SHP77 treated with DMSO at 0.1 percent for 48 hours (cell line): ENCODE data around the gene PRDM1.

Experiments
- DNase-seq: peaks from one replicate; lab custom pipeline; 2025; lab: John Stamatoyannopoulos, UW

PRDM1 gene

DNA sequence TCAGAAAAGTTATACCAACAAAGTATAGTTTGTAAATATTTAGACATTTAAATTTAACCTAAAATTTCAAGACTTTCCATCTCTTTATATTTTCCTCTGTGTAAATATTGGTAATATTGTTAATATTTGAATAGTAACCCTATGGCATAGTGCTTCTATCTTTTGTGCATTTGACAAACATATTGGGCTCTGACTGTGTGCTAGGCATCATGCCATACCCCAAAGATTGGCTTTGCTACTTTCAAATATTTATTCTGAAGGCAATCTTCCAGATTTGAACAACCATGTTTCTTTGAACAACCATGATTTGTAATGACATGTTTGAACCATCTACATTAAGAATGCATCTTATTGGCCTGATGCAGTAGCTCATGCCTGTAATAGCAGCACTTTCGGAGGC lies 15.5 kb upstream of the PRDM1 start:
- DNase-seq = no peak

DNA sequence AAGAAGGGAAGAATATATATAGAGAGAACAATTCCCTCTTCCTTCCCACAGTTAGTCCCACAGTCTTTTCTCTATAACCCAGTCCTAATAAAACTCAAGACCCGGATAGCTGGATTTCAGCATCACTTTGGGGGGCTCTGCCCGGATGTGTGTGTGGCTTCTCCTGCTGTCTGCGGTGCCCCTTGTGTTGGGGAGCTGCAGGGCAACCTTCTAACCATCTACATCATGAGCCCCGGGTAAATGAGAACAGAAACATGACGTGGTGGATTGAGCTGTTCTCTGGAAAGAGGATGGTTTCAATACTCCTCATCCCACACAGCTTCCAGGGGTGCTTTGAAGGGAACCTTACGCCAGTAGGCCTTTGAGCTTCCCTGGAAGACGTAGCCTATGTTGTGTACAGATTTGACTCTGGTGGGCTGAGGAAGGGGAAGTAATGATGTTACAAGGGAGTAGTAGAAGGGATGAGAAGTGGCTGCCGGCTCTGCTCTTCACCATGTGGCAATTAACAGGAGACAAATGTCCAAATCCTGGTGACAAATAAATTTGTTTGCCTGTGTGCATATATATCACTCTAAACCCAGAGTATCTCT lies 13.5 kb upstream of the PRDM1 start:
- no peak for DNase-seq

DNA sequence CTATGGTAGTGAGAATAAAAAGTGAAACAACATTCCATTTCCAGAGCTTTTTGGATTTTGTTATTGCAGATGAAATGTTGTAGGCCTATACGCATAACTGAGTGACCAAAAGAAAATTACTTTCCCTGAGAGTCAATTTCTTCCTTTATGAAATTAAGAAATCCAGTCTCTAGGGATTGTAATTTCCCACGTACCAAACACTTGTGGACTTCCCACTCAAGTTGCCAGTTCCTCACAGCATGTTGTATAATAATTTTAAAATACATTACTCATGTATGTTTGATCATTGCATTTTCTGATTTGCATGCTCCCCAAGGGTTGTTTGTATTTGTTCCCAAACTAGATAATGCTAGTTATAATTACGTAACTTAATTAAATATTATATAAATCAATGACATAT lies 12.0 kb upstream of the PRDM1 start:
- no peak for DNase-seq

DNA sequence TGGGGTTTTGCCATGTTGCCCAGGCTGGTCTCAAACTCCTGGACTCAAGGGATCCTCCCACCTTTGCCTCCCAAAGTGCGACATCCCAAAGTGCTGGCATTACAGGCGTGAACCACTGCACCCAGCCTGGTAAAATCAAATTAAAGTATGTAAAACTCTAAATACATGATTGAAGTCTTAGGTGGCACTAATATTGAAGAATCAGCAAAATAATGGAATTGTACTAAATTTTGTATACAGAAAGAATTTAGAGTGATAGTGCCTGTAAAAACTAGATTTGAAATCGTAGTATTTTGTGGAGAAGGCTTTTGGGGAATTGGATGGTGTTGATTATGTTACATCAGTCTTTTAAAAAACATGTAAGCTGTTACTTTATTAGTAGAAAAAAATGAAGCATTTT lies 10.0 kb upstream of the PRDM1 start:
- no peak for DNase-seq

DNA sequence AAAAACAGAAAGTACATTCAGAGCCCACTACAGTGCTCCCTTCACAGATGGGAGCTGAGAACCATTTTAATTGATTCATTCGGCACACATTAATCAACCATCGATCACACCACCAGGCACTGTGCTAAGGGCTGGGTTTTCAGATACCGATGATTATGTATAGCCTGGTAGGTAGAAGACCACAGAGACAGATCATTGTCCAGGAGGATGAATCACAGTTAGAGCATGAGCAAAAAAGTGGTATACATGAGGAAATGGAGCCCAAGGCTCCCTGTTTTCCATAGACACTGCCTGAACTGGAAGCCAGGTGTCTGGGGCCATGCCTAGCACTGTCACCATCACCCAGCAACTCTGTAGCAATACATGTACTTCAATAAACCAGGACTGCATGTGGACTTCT lies 9.0 kb upstream of the PRDM1 start:
- DNase-seq = no peak

DNA sequence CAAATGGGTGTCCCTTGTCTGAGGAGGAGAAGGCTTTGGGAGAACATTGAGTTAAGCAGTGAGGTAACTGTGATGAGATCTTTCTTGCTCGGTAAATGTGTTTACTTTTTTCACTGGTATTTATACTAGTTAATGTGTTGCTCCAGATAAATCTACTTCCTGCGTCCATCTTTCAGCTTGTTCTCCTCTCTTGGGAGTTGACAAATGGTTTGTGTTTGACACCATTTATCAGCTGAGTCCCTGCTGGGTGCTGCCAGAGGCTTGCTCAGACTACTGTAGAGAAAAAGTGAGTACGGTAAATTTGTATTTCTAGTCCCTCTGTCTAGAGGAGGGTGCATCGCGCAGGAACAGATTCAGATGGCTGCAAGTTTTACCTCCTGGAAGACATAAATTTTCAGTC lies 8.3 kb upstream of the PRDM1 start:
- no peak for DNase-seq

DNA sequence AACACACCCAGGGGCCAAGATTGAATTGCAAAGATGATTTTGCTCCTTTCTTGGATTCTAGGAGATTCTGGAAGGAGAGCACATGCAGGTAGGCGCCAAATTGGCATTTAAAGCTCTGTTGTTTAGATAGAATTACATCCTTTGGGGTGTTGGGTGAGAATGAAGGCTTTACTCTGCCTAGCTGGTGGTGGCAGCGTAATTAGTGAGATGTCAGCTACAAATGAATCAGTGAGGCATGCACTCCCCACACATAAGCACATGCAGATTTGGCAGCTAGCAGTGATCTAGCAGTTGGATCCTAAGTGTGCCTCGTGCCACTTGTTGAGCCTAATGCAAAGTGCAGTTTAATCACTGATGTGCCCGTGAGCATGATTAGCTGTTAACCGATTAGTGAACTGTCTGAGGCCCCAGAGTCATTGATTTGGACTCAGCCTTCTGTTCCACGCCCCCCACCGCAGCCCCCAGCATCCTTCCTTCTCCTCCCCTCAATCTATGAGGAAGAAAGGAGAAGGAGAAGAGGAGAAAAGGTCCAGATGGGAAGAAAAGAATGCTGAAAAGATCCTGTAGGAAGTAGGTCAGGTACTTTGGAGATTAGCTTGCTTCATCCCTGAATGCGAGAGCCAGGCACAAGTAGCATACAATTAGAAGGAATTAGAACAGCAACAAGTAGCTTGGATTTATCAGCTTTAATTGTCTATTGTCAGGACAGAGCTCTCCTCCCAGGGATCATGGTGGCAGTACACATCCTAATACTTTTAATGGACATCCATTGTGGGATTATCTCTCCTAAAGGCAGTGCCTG lies 6.0 kb upstream of the PRDM1 start:
- no peak for DNase-seq

DNA sequence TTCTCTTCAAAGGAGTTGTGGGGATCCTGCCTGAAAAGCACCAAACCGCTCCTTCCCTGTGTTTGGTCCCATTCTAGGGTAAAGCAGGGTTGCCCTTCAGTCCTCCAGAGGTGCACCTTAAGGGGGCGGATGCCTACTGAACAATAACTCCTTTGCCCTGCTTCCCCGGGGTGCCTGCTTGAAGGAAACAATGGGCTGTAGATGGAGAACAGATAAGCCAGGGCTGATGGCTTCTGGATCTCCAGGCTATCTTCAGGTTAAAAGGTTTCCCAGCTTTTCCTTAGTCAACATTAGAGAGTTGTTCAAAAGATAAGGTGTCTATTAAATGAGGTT lies 5.4 kb upstream of the PRDM1 start:
- no peak for DNase-seq

DNA sequence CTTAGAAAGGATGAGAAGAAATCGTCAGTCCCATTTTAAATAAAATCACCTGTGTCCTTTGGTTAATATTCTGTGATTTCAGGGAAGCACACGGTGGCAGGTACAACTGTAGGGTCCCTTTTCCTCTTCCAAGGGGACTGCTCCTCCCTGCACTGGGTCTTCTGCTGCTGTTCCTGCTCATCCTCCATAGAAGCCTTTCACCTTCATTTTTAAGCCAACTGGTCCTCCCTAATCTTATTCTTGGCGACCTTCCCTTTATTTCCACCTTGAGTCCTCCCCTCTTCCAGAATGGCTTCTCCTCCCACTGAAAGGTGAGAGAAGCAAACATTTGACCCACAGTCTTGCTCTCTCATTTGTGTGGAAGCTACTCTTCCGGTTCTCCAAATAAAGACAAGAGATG lies 4.4 kb upstream of the PRDM1 start:
- DNase-seq = no peak

DNA sequence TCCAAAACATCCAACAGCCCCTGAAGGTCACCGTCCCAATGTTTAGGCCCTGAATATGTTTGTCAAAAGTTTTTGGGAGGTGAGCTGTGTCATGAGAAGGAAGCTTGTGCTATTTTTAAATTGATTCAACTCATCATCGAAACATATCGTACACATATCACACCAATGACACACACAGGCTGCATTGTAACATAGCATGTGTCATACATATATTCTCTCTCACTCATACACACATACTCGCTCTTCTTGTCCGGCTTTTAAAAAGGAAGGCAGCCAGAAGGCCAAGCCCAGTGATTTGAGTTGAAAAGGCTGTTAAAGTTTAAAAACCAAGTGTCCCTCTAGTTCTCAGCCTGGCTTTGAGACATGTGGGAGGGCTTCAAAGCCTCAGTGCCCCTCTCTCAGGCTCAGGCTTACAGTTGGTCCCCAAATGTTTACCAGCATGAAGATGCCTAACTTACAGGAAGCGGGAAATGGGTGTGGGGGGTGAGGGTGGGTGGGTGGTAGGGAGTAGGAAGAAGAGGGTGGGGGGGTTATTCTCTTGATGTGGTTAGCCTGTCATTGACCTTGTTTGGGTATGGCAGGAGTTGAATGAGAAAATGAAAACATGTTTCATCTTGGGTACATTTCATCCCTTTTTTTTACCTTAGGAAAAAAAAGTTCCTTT lies 3.3 kb upstream of the PRDM1 start:
- no peak for DNase-seq

DNA sequence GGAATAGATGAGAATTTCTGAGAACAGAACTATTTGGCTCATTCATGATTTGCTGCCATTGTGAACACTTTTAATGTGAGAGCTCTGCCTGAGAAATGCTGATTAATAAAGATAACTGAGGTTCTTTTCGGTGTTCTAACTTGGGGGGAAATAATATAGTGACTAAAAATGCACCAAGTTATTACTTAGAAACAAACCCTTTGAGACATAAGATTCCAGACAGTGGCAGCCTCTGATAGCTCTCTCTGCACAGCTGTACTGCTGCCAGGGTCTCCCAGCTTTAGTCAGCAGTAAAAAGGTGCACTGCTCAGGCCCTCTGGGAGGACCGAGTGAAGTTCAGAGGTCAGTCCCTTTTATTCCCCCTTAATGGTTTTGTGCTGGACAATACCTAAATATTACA lies 2.5 kb upstream of the PRDM1 start:
- DNase-seq = no peak

DNA sequence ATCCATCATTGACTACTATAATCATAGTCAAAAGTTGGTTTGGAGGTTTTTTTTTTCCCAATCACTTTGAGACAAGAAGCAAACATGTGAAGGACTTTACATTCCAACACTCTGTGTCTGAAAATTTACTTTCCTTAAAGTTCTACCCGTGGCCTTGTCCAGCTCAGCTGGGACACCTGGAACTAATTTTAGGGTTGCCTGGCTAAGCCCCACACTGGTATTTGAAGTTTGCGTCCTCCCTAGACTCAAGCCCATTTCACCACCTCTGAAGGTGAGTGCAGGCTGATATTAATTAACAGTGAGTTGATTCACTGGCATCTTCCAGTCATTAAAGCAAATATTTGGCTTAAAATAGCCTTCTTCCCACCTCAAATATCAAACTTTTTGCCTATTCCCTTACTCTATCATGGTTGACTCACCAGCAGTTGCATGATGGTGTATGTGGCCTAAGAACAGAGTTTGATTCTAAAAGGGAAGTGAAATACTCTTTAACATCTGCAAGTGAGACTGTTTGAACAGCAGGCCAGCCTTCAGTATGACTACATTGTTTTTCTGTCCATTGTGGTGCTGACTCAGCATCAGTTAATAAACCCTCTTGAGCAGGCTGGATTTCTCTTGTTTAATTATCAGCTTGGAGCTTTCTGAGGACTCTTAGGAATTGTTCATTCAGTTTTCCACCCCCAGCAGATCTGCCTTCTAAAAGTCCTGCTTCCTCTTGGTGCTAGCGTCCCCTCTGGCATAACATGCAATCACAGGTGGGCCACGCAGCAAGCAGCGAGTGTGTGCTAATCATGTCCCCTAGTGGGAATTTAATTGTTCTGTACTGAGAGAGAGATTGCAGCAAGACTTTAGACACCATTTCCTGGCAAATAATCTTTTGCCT lies 1.8 kb upstream of the PRDM1 start:
- peak; percentile 11 for DNase-seq

DNA sequence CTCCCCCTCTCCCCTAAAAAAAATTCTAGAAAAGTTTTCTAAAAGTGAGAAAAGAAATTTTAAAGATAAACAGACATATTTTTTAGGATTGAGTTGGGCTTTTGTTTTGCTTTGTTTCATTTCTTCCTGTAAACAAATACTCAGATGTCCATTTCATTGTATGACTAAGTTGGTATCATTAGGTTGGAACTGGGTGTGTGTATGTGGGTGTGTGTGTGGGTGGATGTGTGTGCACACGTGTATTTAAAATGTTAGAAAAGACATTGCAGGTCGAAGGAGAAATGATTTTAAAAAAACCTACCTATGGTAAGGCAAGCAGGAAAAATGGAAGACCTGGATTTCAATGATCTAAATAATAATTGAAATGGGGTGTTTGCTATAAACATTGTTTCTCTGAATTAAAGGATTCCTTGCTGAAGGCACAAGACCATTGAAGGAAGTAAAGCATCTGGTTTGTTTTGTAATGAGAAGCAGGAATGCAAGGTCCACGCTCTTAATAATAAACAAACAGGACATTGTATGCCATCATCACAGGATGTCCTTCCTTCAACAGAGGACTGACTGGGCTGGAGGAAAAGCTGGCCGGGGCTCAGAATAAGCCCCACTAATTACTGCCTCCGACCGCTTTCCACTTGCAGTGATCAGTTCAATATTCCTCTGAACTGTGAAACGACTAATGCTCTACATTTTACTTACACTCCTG lies 996 bp upstream of the PRDM1 start:
- no peak for DNase-seq

DNA sequence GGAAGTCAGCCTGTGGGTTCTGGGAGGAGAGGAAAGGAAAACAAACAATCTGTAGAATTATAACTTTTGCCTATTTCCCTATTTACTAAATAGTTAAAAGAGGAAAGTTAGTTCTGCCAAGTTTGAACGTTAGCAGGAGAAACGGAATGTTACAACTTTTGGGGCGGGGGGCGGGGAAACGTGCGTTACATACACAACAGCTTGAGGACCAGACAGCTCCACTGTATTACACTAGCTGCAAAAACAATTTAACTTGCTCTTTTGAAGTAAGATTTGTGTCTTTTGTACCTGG lies 498 bp upstream of the PRDM1 start:
- DNase-seq = no peak

DNA sequence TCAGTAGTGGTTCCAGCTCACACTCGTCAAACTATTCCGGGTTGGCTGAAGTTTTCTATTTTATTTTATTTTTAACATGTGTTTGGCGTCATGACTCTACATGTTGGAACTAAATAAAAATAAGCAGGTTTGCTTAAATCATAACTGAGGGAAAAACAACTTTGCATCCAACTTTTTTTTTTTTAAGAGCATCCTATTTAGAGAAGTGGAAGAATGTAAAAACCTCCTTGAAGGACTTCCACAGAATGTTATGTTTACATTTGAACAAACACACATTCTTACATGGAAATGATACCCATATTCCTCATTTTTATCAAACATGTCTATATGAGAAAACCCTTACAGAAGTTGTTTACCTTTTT lies 659 bp downstream of the PRDM1 start:
- no peak for DNase-seq

DNA sequence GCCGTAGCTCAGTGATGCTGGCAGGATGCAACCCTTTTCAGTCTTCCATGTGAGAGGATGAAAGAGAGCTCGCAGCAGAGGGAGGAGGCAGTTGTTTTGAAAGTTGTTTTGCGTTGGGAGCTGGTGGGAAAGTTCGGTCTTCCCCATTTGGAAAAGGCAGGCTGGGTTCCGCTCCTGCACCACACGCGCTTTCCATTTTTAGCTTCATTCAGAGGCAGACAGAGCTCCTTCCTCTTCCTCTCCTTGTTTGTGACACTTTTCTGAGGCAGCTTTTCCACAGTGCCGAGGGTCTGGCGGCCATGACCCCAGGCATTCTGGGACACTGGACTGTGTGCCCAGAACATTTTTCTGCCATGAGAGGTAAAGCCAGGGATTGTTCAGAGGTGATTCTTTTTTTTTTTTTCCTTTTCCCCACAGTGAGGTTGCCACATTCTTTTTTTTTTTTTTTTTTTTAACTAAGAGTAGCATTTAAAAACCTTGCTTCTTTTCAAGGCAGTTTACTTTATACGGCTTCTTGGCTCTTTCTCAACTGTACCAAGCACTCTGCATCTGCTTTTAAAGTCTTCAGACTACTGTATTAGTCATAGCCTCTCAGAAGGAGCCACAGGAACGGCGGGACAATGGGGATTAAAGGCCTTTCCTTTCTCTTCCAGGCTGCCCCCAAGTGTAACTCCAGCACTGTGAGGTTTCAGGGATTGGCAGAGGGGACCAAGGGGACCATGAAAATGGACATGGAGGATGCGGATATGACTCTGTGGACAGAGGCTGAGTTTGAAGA lies 1.6 kb downstream of the PRDM1 start:
- DNase-seq = no peak

DNA sequence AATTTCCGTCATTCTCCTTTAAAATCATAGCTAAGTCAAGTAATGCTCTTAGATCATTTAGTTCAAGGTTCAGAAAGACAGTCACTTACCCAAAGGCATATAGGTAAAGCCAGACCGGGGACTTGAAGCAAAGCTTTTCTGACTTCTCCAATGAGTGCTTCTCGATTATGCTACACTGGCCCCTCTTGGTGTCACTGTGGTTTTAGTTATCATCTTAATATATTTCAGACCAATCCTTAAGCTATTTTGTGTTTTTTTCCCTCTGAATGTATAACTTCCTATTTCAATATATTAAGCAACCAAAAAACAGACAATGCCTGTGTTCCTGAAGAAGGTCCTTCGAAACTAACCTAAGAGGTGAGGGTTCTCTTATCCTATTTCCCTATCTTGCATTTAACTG lies 3.9 kb downstream of the PRDM1 start:
- DNase-seq = no peak

DNA sequence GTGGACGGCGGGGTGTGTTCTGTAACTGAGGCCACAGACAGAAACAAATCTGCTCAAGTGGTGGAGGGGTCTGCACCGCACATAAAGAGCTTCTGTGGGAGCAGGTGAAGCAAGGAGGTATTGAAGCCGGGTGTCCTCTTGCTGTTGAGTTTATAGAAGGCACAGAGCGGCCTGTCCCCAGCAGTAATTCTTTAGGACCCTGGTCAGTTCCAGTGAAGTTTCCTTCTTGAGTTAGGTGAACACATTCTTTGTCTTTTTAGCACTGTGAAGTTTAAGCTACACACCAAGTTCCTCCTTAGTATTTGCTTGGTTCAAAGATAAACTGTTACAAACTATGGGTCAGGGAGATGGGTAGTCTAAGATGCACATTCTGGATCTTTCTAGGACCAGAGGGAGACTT lies 6.1 kb downstream of the PRDM1 start:
- DNase-seq = no peak

DNA sequence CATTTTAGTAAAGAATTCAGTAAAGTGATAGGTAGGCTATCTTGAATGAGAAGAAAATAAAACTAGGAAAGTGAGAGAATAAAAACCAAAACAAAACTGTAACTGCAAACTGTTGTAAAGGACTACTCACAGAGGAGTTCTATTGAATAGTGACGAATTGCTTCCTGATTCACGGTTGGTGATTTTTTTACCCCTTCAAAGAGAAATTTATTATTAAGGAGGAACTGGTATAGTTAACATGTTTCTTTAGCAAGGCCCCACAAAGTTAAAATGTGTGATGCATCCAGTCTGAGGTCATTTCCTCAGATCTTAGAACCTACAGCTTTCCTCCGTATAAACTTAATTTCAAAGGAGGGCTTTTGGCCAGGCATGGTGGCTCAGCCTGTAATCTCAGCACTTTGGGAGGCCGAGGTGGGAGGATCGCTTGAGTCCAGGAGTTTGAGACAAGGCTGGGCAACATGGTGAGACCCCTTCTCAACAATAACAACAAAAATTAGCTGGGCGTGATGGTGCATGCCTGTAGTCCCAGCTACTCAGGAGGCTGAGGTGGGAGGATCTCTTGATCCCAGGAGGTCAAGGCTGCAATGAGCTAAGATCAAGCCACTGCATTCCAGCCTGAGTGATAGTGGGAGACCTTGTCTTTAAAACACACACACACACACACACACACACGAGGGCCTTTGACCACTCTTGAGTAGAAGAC lies 8.3 kb downstream of the PRDM1 start:
- no peak for DNase-seq

DNA sequence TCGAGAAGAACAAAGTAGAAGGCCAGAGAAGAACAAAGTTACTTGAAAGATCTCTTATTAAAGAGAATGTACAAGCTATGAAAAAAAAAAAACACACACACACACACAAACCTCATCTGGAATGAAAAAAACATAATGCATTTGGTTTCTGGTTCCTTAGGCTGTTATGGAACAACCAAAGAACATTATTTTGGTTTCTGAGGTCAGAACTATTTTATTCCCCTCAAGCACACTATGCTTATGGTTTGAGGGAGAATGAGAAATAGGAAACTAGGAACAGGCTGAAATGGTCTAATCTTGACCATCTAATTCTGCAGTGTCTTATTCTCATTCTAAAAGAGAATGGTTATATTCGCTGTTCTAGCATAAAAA lies 8.8 kb downstream of the PRDM1 start:
- DNase-seq = no peak
